ENCODE results near the gene TSHZ2.

TSHZ2 gene

DNA sequence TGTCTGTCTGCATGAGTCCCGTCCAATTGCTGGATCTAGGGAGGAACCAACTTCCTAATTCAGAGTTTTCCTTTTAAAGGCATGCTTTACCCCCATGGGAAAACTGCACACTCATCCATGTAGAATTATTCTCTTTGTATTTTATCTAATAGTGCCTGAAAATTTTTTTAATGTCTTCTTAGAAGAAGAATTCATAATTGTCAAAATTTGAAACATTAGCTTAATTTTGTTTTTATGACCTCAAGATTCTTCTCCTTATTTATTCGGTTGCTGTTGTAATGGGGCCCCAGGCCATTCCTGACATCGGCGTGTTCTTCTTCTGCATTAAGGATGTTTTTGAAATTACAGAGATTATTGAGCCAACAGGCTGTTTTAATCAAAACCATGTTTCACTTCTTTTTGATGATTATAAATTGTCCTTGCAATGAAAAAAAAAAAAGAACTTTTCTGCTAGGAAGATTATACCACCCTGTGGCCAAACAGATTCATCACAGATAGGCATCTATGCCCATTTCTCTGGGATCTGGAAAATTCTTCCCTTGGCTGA lies 521.2 kb downstream of the TSHZ2 start:
- TF ChIP-seq POLR2AphosphoS5 (IDR thresholded peaks at IDR 0.05; ENCODE audit: low read depth, low read length) (no peak), FOXP2 (optimal IDR thresholded peaks at IDR 0.05; ENCODE audit: borderline replicate concordance, extremely low read depth, extremely low read length, insufficient read depth) (no peak), SIN3A (IDR thresholded peaks at IDR 0.05; ENCODE audit: borderline replicate concordance, insufficient read depth, low read length) (no peak), TAF1 (IDR thresholded peaks at IDR 0.05; ENCODE audit: borderline replicate concordance, insufficient read depth, low read length) (no peak)
- TF ChIP-seq, protein P1, sequence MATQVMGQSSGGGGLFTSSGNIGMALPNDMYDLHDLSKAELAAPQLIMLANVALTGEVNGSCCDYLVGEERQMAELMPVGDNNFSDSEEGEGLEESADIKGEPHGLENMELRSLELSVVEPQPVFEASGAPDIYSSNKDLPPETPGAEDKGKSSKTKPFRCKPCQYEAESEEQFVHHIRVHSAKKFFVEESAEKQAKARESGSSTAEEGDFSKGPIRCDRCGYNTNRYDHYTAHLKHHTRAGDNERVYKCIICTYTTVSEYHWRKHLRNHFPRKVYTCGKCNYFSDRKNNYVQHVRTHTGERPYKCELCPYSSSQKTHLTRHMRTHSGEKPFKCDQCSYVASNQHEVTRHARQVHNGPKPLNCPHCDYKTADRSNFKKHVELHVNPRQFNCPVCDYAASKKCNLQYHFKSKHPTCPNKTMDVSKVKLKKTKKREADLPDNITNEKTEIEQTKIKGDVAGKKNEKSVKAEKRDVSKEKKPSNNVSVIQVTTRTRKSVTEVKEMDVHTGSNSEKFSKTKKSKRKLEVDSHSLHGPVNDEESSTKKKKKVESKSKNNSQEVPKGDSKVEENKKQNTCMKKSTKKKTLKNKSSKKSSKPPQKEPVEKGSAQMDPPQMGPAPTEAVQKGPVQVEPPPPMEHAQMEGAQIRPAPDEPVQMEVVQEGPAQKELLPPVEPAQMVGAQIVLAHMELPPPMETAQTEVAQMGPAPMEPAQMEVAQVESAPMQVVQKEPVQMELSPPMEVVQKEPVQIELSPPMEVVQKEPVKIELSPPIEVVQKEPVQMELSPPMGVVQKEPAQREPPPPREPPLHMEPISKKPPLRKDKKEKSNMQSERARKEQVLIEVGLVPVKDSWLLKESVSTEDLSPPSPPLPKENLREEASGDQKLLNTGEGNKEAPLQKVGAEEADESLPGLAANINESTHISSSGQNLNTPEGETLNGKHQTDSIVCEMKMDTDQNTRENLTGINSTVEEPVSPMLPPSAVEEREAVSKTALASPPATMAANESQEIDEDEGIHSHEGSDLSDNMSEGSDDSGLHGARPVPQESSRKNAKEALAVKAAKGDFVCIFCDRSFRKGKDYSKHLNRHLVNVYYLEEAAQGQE (IDR thresholded peaks at IDR 0.05; ENCODE audit: insufficient read depth in 1 of 2, low read depth in 2 of 2, low read length in 2 of 2): no peak

DNA sequence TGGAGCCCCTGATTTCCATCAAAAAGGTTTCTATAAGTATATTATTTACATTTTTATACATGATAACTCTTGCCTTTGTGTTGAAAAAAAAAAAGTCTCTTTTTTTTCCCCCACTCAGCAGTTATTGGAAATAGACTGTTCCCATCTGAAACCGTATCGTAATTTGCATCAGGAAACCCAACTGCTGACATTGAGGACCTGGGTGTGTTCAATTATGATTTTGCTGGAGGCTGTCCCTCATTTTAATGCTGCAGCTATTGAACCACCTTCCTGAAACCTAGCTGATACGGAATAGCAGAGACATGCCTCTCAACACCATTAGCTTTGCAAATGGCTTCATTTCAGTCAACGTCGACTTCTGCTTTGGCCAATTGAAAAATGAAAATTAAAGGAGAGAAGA lies 522.6 kb downstream of the TSHZ2 start:
- TF ChIP-seq, protein P1 (IDR thresholded peaks at IDR 0.05; ENCODE audit: insufficient read depth in 1 of 2, low read depth in 2 of 2, low read length in 2 of 2): no peak
- TF ChIP-seq TAF1 (IDR thresholded peaks at IDR 0.05; ENCODE audit: borderline replicate concordance, insufficient read depth, low read length) (no peak), POLR2AphosphoS5 (IDR thresholded peaks at IDR 0.05; ENCODE audit: low read depth, low read length) (no peak), SIN3A (IDR thresholded peaks at IDR 0.05; ENCODE audit: borderline replicate concordance, insufficient read depth, low read length) (no peak), FOXP2 (optimal IDR thresholded peaks at IDR 0.05; ENCODE audit: borderline replicate concordance, extremely low read depth, extremely low read length, insufficient read depth) (no peak)

DNA sequence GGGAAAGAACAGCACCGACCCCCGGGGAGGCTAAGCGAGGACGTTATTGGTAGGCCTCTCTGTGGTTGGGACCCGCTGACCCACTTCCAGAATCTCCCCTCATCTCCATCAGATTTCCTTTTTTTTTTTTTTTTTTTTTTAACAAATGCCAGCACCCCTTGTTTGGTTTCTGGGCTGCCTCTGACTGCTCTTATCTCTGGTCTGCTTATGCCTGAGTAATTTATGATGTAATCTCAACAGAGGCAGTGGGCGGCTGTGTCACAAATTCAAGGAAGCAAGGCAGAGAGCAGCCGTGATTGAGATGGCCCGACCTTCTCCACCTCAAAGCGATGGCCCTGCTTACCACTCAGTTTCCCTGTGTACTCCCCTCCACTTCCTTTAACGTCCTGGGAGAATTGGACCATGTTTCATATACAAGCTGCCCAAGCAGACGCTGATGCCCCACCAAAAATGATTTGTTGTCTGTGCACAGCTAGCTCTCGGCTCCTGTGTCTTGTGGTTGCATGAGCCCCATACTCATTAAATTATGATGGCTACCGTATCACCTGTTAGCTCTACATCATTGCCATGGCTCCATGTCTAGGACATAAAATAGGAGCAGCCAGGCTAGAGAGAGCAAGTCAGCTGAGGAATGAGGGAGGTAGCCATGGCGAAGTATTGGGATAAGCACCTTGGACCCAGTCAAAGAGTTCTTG lies 523.4 kb downstream of the TSHZ2 start:
- TF ChIP-seq FOXP2 (optimal IDR thresholded peaks at IDR 0.05; ENCODE audit: borderline replicate concordance, extremely low read depth, extremely low read length, insufficient read depth) (no peak), TAF1 (IDR thresholded peaks at IDR 0.05; ENCODE audit: borderline replicate concordance, insufficient read depth, low read length) (no peak), POLR2AphosphoS5 (IDR thresholded peaks at IDR 0.05; ENCODE audit: low read depth, low read length) (no peak), SIN3A (IDR thresholded peaks at IDR 0.05; ENCODE audit: borderline replicate concordance, insufficient read depth, low read length) (no peak)
- TF ChIP-seq, protein P1 (IDR thresholded peaks at IDR 0.05; ENCODE audit: insufficient read depth in 1 of 2, low read depth in 2 of 2, low read length in 2 of 2): no peak

DNA sequence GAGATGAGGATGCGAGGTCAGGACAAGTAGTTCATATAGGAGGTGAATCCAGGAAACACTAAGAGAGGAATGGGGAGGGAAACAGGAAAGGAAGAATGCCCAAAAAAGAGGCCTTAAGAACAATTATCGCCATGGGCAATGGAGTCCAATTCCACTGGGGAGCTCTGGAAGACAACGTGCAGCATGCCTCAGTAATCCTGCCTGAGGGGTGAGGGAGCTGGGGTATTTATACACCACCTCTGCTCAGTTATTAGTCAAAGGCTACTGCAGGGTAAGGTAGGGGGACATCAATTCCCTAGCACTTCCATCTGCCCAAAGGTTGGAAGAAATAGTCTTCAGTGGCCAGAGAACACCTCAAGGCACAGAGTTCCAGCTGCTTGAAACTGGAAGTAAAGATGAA lies 525.1 kb downstream of the TSHZ2 start:
- TF ChIP-seq TAF1 (IDR thresholded peaks at IDR 0.05; ENCODE audit: borderline replicate concordance, insufficient read depth, low read length) (no peak), FOXP2 (optimal IDR thresholded peaks at IDR 0.05; ENCODE audit: borderline replicate concordance, extremely low read depth, extremely low read length, insufficient read depth) (no peak), SIN3A (IDR thresholded peaks at IDR 0.05; ENCODE audit: borderline replicate concordance, insufficient read depth, low read length) (no peak), POLR2AphosphoS5 (IDR thresholded peaks at IDR 0.05; ENCODE audit: low read depth, low read length) (no peak)
- TF ChIP-seq, protein P1 (IDR thresholded peaks at IDR 0.05; ENCODE audit: insufficient read depth in 1 of 2, low read depth in 2 of 2, low read length in 2 of 2): no peak

Measured in PFSK-1 (cell line).